ENCODE measurements around the gene ACAN. TPM values are rescaled to one million over a fixed set of nuclear protein-coding genes. Genes with fewer than 3 reads are reported as not detected.

Gene ACAN
- total RNA-seq, 1 donor from 2014 or later, result 176 TPM

- Mint-ChIP-seq H3K9me3 (ENCODE audit: low read depth) (no peaks in the 10 kb centered on the region), H3K4me3 (ENCODE audit: unreplicated experiment) (no peak overlapping the region), H3K36me3 (ENCODE audit: low read depth) (peaks cover 17% of the 10 kb centered on the region), H3K4me1 (ENCODE audit: low read depth) (peaks cover 4% of the 10 kb centered on the region), H3K27ac (ENCODE audit: unreplicated experiment) (no peak overlapping the region), H3K27me3 (ENCODE audit: low read depth) (no peaks in the 10 kb centered on the region)
- no peak for TF ChIP-seq CTCF (IDR thresholded peaks at IDR 0.05)
- DNase-seq (ENCODE audit: low spot score), result no peak
Observed at GRCh38 chr15:88880944-88881740, 77.9 kb downstream of the ACAN start.

DNA sequence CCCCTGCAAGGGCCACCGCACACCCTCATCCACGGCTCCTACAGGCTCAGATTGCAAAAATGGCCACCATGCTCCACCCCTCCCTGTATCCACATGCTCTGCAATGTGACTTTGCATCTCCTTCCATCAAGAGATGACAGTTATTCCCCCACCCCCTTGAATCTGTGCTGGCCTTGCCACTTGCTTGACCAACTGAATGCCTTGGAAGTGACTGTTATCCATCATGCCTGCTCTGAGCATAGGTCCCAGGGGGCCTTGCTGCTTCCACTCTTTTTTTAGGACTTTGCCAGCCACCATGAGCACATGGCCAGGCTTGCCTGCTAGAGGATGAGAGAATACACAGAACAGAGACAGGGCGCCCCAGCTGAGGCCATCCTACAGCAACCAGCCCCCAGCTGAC is 78.5 kb downstream of the ACAN start:
- H3K36me3 Mint-ChIP-seq (ENCODE audit: low read depth), result peaks cover 17% of the 10 kb centered on the region
- H3K4me1 Mint-ChIP-seq (ENCODE audit: low read depth), result peaks cover 4% of the 10 kb centered on the region
- H3K27ac Mint-ChIP-seq (ENCODE audit: unreplicated experiment), result no peak overlapping the region

DNA sequence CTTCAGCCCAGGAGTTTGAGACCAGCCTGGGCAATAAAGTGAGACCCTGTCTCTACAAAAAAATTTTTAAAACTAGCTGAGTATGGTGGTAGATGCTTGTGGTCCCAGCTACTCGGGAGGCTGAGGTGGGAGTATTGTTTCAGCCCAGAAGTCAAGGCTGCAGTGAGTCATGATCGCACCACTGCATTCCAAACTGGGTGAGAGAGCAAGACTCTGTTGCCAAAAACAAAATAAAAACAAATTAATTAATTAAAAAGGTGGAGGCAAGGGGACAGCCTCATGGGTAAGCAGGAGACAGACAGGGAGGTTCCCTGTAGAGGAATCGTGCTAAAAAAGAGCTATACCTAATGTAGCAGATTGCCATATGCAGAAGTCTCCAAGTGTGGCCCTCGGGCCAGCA is 79.5 kb downstream of the ACAN start:
- H3K27ac Mint-ChIP-seq (ENCODE audit: unreplicated experiment), result no peak overlapping the region
- DNase-seq (ENCODE audit: low spot score), result no peak

More for the DNA sequence above, 78.5 kb downstream of the ACAN start:
- Mint-ChIP-seq H3K27me3 (ENCODE audit: low read depth) (no peaks in the 10 kb centered on the region), H3K9me3 (ENCODE audit: low read depth) (no peaks in the 10 kb centered on the region), H3K4me3 (ENCODE audit: unreplicated experiment) (no peak overlapping the region)
- no peak for DNase-seq (ENCODE audit: low spot score)
- no peak for TF ChIP-seq CTCF (IDR thresholded peaks at IDR 0.05)

GRCh38 chr15:88887068-88887580 is 83.9 kb downstream of the ACAN start:
- no peak for DNase-seq (ENCODE audit: low spot score)
- no peak overlapping the region for H3K4me3 Mint-ChIP-seq (ENCODE audit: unreplicated experiment)
- no peaks in the 10 kb centered on the region for H3K27me3 Mint-ChIP-seq (ENCODE audit: low read depth)

More for the DNA sequence above, 79.5 kb downstream of the ACAN start:
- Mint-ChIP-seq H3K36me3 (ENCODE audit: low read depth) (peaks cover 17% of the 10 kb centered on the region), H3K27me3 (ENCODE audit: low read depth) (no peaks in the 10 kb centered on the region), H3K4me1 (ENCODE audit: low read depth) (peaks cover 4% of the 10 kb centered on the region), H3K4me3 (ENCODE audit: unreplicated experiment) (no peak overlapping the region), H3K9me3 (ENCODE audit: low read depth) (no peaks in the 10 kb centered on the region)
- TF ChIP-seq CTCF (IDR thresholded peaks at IDR 0.05), result no peak

DNA sequence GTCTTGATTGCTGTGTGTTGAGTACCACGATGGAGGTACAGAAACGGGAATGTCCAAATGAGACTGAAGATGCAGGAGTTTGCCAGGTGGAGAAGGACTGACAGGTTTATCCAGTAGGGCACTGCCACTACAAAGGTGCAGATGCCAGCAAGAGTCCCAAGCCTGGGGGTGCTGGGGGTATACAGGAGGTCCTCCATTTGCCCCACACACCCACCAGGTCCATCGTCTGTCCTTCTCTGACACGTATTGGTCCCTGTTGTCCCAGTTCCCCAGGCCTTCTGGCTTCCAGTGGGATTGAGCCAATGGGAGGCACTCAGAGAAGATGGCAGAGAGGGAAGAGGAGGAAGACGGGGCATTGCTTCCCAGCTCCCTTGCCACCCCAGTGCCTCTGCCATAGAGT is 85.5 kb downstream of the ACAN start:
- no peaks in the 10 kb centered on the region for H3K27me3 Mint-ChIP-seq (ENCODE audit: low read depth)
- H3K27ac Mint-ChIP-seq (ENCODE audit: unreplicated experiment), result no peak overlapping the region
- no peak for DNase-seq (ENCODE audit: low spot score)
- peaks cover 9% of the 10 kb centered on the region for H3K4me1 Mint-ChIP-seq (ENCODE audit: low read depth)
- TF ChIP-seq CTCF (IDR thresholded peaks at IDR 0.05), result no peak
- peaks cover 3% of the 10 kb centered on the region for H3K36me3 Mint-ChIP-seq (ENCODE audit: low read depth)
- H3K4me3 Mint-ChIP-seq (ENCODE audit: unreplicated experiment), result no peak overlapping the region
- no peaks in the 10 kb centered on the region for H3K9me3 Mint-ChIP-seq (ENCODE audit: low read depth)

More at GRCh38 chr15:88887068-88887580, 83.9 kb downstream of the ACAN start:
- Mint-ChIP-seq H3K9me3 (ENCODE audit: low read depth) (no peaks in the 10 kb centered on the region), H3K4me1 (ENCODE audit: low read depth) (peaks cover 9% of the 10 kb centered on the region), H3K27ac (ENCODE audit: unreplicated experiment) (no peak overlapping the region), H3K36me3 (ENCODE audit: low read depth) (peaks cover 3% of the 10 kb centered on the region)
- TF ChIP-seq CTCF (IDR thresholded peaks at IDR 0.05), result no peak
